HG03103 (cell line): ENCODE data around the gene CCDC61.

Experiments
- ATAC-seq: cut with Tn5 transposase; IDR thresholded peaks from one replicate; pipeline ENCODE4 v1.9.1; 2021; ENCODE audit warnings: low read depth; ENCODE audit not compliant: unreplicated experiment

Gene CCDC61

DNA sequence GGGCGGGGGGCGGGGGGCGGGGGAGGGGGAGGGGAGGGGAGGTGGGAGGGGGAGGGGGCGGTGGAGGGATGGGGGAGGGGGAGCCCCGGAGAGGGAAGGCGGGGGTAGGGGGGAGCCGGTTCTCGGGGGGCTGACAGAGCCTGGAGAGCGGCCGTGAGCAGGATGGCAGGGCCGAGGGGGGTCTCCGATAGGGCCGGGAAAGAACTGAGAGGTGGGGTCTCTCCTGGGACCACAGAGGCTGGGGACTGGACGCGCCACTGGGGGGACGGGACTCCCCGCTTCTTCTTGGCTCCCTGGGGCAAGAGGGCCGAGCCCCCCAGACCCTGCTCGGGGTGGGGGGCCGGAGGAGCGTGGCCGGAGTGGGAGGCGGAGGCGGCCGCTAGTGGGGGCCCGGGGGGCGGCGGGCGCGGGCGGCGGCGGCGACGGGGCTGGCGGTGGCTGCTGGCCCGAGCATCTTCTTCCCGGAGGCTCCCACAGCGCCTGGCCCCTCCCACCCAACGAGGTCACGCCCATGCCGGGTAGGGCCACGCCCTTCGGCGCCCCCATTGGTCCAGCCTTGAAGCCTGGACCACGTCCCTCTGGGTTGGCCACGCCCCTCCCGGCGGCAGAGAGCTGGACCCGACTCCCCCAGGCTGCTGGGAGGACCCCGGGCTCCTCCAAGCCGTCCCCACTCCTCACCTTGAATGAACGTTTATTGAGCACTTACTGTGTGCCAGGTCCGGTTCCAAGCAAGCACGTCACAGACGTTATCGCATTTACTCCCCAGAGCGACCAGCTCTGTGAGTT is 21.5 kb upstream of the CCDC61 start, which contains the start of gene NOVA2:
Gene NOVA2 (minus strand): TSS at position 313 of the 786 bp plus-strand sequence. CDS start 514 bp downstream, outside the sequence.
- no peak for ATAC-seq

DNA sequence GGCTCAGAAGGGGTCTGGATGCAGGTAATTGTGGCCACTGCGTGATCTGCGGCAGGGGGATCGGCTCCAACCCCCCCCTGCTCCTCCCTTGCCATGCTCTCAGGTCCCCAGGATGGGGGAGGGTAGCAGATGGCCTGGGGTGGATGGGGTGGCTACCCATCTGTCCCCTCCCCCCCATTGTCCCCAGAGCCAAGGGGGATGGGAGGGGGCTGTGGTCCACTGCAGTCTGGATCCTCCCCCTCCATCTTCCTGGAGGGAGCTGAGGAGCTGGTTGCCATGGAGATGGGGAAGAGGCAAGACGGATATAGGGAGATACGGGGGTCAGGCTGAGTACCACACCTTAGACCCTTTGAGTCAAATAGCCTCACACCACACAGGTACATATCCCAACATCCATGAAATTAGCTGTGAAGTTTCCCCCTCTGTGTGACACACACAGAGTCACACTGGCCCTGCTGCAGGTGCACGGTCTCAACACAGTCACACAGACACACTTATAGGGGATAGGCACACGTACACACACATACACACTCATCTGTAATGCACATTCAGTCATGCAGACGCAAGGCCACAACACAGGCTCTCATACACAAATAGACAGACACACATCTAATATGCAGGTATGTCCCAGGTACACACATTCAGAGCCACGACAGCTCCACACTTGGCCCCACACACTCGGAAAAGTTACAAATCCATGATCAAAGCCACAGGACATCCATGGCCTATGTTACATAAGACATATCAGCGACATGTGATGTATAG is 19.8 kb upstream of the CCDC61 start:
- no peak for ATAC-seq

DNA sequence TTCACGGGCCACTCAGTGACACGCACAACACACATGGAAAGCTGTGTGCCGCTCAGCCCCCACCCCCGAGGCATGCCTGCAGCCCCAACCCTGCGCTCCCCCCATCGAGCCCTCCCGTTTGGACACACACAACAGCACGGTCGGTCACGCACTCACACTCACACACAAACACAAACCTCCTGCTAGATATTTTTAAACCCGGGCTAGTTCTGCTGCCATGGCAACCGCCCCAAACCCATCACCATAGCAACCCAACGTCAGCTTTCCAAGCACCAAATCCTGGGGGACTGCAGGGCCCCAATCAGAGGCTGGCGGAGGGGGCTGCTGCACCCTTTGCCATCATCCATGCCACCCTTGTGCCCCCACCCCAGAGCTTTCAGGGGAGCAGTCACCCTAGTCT is 19.1 kb upstream of the CCDC61 start:
- no peak for ATAC-seq

DNA sequence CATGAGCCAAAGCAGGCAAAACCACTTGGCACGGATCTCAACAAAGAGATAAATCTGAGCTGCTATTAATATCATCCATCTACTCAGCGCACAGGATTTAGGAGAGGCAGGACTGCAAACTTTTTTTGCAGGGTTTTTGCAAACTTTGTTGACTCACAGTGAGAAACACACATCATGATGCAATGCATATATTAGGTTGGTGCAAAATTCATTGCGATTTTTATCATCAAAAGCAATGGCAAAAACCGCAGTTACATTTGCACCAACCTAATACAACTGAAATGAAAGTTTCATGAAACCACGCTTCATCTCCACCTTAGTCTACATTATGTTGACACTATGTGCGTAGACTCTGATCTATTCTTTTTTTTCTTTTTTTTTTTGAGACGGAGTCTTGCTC is 17.1 kb upstream of the CCDC61 start:
- no peak for ATAC-seq

DNA sequence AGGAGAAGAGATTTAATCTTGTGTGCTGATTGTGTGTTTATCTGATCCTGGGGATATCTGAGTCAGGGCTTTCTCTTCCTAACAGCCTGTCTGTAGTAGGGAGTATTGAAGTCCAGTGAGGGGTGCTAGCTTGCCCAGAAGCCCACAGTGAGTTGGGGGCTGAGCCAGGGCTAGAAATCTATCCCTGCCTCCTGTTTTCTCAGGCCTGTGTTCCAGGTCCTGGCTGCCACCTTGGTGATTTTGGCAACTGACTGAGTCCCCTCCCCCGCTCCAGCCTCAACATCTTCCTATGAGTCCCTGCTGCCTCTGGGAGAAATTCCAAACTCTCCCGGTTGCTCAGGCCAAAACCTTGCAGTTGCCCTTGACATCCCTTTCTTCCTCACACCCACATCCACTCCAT is 13.9 kb upstream of the CCDC61 start:
- ATAC-seq: no peak

DNA sequence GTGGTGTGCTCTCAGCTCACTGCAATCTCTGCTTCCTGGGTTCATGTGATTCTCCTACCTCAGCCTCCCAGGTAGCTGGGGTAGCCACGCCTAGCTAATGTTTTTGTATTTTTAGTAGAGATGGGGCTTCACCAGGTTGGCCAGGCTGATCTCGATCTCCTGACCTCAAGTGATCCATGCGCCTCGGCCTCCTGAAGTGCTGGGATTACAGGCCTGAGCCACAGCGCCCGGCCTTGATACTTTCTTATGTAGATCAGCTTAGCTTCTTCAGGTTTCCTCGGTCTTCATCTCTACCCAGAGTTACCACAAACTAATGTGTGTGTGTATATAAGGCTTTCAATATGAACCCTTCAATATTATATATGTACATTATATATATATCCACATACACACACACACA is 9.9 kb upstream of the CCDC61 start:
- no peak for ATAC-seq

DNA sequence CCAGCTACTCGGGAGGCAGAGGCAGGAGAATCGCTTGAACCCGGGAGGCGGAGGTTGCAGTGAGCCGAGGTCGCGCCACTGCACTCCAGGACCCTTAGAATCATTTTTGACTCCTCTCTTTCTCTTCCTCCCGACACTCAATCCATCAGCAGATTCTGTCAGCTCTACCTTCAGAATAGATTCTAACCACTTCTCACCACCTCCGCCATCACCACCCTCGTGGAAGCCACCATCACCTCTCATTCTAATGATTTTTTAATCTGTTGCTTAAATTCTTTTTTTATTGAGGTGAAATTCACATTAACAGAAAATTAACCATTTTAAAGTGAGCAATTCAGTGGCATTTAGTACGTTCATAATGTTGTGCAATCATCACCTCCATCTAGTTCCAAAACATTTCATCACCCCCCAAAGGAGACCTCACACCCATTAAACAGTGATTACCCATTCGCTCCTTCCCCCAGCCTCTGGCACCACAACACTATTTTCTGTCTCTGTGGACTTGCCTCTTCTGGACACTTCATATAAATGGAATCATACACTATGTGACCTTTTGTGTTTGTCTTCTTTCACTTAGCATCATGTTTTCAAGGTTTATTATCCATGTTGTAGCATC is 5.0 kb upstream of the CCDC61 start:
- no peak for ATAC-seq

DNA sequence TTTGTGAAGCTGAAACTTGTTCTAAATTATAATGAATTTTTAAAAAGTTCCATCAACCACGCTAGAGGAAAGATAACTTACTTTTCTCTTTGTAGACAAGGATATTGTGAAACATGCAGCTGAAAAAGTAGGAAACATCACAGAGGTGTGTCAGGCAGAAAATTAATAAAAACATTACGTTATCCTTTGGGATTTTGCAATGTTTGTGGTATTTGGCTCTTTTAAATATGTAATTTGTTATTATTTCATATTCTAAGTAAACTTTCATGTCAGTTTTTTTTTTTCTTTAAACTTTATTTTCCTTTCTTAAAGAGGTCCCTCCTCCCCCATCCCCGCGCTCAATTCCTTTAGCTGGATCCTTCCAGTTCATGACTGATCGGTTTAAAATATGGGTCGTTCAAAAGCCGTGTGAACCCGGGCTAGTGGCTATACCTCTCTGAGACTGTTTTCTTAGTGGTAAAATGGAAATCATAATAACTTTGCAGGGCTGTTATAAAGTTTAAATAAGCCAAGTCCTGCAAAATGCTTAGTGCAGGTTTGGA is 740 bp upstream of the CCDC61 start:
- ATAC-seq: no peak

DNA sequence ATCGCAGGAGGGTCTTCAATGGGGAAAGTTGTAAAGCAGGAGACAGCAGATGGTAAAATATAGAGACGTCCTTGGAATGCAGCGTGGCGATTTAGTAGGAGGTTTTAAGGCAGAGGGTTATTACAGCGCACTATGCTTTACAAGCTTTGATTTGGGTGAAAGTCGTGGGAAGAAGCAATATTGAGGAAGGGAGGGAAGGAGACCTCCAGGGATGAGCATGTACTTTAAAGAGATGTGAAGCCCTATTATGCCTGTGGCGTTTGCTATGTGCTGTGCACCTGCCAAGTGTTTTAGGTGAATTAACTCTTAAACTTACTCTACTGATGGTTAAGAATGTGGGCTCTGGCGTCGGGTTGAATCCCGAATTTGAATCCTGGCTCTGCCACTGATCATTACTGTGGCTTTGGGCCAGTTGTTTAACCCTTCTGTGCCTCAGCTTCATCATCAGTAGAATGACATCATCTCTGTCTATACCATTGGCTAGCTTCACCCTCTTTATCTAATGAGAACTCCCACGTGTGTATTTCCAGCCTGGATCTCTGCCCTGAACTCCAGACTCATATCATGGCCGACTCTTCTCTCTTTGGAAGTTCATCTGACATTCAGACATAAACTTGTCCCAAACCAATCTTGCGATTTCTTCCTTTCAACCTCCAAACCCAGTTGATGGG is 583 bp downstream of the CCDC61 start:
- no peak for ATAC-seq

DNA sequence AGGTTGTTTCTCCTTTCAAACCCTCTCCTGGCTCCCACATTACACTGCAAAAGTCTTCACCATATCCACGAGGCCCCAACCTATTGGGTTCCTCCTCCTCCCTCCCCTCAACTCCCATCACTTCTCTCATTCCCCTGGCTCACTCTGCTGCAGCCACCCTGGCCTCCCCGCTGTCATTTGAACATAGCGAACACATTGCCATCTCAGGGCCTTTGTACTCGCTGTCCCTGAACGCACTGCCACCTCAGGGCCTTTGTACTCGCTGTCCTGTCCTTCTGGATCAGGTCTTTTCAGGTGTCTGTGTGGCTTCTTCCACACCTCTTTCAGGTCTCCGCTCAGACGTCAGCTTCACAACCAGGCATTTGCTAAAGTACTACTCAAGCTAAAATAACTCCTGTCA is 1.7 kb downstream of the CCDC61 start:
- no peak for ATAC-seq

DNA sequence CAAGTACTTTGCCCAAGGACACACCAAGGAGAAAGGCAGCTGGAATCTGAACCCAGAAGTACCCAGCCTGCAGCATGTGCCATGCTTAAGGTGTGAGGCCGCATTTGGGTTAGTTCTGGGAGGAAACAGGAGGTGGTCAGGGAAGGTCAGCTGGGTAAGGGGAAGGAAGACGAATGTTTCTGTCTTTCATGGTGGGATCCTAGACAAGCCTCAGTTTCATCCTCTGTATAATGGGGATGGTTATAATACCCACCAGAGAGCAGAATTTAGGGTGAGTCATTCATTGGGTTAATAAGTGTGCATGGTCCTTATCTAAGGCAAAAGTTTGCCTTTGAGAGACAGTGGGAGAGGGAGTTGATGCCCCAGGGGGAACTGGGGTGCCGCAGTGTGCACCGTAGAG is 3.6 kb downstream of the CCDC61 start:
- no peak for ATAC-seq

DNA sequence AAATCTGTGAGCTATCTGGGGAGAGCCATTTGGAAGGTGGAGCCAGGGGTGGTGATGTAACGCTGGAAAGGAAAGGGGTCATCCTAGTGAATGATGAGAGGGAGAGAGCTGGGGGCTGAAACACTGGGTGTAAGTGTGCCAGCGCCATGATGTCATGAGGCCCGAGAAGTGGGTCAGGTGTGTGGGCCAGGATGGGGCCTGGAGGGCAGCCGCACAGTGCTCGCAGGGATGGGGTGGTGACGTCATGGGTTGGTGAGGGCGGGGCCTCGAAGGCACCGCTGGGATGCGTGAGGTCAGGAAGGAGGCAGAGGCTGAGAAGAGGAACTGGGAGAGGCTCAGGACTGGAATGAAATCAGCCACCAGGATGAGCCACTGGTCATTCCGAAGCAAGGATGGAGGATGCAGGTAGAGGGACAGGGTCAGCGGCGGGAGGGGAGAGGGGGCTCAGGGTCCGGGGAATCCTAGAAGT is 4.4 kb downstream of the CCDC61 start:
- no peak for ATAC-seq

DNA sequence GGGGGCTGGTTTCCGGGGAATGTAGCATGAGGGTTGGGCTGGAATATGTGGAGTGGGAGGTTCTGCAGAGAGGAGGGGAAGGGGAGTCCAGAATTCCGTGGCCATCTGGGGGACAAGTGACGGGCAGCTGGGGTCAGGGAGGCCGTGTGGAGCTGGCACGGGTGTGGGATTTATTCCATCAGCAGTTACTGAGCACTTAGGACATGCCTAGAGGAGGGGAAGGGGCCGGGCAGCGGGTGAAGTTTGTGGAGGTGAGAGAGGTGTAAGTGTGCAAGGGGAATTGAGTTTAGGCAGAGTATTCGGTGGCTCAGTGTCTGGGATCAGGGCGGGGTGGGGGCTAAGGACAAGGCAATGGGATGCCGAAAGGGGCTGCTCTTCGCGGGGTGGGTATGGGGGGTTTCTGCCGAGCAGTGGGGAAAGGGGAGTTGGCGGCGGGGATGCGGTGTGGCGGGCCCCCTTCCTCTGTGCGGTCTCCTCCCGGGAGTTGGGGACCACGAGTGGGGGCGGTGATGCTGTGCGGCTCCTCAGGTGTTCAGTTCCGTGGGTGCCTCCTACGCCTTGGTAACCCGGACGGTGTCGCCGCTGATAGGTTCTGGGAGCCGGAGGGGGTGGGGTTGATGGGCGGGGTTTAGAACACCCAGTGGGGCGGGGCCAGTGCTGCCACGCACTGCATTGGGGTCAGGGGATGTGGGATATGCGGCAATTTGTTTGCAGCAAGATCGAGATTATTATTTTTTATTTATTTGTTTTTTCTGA is 5.4 kb downstream of the CCDC61 start:
- ATAC-seq: no peak

DNA sequence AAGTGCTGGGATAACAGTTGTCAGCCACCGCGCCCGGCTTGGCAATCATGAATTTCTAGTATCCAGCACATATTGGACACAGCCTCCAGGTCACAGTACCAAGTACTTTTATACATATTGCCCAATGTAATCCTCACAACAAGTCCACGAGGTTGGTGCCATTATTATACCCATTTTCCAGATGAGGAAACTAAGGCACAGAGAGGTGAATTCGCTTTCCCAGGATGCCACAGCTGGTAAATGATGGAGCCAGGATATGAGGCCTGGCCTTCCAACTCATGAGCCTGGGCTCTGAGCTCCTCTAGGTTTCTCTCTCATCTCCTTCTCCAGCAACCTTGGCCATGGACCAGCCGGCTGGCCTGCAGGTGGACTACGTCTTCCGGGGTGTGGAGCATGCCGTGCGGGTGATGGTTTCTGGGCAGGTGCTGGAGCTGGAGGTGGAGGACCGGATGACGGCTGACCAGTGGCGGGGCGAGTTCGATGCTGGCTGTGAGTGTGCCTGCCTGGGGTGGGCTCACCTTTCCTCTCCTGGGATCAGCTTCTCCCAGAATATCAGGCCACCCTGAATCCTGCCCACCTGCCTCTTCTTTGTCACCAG is 7.5 kb downstream of the CCDC61 start:
- no peak for ATAC-seq

DNA sequence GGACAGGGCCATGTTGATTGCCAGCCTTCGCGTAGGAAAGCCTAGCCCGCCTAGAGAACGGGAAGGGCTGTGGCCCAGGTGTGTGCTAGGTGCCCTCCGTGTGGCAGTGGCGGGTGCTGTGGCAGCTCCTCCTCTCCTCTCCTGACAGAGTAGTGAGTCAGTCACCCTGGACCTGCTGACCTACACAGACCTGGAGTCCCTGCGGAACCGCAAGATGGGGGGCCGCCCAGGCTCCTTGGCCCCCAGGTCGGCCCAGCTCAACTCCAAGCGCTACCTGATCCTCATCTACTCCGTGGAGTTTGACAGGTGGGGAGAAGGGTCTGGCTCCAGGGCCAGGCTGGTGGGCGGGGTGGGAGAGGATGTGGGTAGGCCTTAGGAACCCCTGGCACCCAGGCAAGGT is 11.1 kb downstream of the CCDC61 start:
- ATAC-seq: no peak

DNA sequence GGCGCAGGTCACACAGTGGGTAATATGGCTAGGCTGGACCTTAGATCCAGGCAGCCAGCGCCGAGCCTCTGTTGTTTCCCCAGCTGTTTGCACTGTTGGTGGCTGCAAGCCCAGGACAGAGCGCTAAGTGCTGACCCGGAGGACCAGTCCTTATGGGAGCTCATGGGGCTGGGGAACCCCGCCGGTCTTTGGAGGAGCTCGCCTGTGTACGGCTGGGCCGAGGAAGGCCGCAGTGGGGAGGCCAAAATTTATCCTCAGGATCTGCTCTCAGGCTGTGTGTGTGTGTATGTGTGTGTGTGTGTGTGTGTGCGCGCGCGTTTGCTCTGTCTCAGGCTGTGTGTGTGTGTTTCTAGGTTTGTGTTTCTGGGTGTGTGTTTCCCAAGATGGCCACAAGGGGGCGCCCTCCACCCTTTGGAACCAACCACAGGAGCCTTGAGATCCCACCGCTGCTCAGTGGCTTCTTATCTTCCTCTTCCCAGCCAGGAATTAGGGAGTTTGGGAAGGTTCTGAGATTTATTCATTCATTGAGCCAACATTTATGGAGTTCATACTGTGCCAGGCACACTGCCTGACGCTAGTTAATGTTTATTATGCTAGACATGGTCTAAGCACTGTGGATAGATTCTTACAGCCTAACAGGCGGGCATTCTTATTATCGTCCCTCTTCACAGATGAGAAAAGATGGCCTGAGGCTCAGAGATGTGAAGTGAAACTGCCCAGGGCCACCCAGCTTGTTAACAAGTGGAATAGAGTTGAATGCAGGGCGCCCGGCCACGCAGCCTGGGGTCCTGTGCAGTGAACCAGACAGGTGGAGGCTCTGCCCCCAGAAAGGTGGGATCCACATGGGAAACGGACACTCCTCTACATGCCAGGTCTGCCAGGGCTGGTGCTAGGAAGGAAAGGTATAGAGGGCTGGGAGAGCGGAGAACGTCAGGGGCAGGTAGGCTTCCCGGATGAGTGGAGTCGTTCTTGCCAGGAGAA is 14.6 kb downstream of the CCDC61 start:
- ATAC-seq: no peak

DNA sequence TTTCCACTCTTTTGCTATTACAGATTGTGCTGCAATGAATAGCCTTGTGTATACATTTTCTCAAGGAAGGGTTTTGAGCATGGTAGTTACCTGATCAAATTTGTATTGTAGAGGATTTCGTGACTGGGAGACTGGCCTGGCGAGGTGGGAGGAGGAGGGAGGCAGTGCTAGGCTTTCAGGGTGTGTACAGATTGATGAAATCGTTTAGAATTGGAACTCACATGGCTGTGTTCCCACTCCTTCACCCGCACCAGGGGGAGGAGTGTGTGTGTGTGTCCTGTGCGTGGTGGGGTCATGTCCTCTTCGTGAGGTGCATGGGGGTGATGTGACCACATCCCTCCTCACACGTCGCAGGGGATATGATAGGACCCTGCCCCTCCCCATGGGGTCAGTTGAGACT is 19.3 kb downstream of the CCDC61 start:
- ATAC-seq: no peak

DNA sequence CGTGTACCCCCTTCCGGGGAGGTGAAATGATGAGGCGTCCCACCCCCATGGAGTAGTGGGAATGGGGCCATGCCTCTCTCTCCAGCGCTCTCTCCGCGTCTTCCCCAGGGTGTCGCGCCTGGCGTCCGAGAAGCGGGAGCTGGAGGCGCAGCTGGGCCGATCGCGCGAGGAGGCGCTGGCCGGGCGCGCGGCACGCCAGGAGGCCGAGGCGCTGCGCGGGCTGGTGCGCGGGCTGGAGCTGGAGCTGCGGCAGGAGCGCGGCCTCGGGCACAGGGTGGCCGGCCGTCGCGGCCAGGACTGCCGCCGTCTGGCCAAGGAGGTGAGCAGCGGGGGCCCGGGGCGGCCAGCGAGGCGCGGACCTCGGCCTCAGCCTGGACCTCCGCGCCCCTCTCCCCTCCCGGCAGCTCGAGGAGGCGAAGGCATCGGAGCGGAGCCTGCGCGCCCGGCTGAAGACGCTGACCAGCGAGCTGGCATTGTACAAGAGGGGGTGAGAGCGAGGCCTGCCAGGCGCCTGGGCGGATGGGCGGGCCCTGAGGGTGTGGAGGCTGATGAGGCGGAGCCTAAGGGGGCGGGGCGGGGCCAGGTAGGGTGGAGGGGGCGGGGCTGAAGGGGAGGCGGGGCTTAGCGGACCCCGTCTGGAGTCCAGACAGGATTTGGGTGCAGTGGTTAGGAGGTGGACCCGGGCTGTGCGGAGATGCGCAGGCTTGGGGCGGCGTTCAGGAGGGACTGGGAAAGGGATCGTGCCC is 19.8 kb downstream of the CCDC61 start:
- ATAC-seq: no peak
